ENCODE measurements around the gene CGB7. TPM values are rescaled to one million over a fixed set of nuclear protein-coding genes. Genes with fewer than 3 reads are reported as not detected.

CGB7 gene
- 1 to 10 TPM; 2.0 to 2.1 TPM for total RNA-seq

DNA sequence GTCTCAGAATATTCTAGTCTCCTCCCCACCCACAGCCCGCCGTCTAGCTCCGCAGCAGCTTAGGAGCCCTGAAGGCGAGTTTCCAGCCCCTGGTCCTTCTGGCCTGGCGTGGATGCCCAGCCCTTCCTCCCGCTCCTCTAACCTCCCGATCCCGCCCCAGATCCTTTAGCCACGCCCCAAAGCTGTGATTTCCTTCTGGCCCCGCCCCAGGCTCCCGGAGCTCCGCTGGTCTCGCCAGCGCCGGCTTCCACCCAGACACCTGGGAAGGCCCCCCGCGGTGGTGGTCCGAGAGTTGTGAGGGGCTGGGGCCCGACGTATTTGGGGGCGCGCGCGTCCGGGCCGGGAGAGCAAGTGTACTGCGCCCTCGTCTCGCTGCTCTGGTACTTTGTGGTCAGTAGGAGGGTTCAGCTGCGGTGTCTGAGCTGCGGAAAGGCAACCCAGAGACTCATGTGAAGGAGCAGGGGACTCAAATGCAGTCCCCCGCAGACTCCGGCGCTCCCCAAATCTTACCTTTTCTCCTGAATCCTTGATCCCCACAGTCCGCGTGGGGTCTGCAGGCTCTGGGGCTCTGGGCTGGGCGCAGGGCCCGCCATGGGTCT, at the start of gene CGB7:
Gene CGB7, minus strand, starts transcription at position 114 of the 599 bp plus-strand sequence. CDS start 2,374 bp downstream, outside the sequence.
- H3K4me1 ChIP-seq (replicated peaks) = peaks cover 7% of the 10 kb centered on the region

DNA sequence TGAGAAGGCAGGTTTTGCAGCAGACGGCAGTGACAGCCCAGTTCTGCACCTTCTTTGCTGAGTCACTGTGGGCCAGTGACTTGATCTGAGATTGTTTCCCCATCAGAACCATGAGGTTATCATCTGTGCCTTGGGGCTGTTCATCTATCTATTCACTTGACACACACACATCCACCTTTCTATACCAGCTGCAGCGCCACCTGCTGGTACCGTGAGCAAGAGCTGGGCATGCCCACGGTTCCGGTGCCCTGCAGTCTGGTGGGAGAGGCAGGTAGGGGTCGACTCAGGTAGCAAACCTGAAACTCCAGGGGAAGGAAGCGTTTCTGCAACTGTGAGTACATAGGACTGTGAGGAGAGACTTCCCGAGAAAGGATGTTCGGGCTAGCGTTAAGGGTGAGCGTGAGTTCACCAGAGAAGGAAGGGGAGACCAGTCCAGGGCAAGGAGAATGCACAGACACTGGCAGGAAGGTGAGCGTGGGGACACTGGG, 49.1 kb upstream of the CGB7 start:
- Histone ChIP-seq H3K9me3 (no peaks in the 10 kb centered on the region), H3K4me3 (no peak overlapping the region), H3K27ac (no peak overlapping the region), H3K36me3 (peaks cover 18 to 37% of the 10 kb centered on the region in 2 donors), H3K27me3 (replicated peaks; ENCODE audit: insufficient read depth) (no peaks in the 10 kb centered on the region), H3K4me1 (replicated peaks) (no peaks in the 10 kb centered on the region)
- 59% methylated on average over 12 of the region's 12 CpGs for WGBS
- no peak for DNase-seq (ENCODE audit: low spot score)
- TF ChIP-seq POLR2A (IDR thresholded peaks at IDR 0.05) (no peak), POLR2AphosphoS5 (IDR thresholded peaks at IDR 0.05) (peak; percentile 30)
- TF ChIP-seq, protein P1, sequence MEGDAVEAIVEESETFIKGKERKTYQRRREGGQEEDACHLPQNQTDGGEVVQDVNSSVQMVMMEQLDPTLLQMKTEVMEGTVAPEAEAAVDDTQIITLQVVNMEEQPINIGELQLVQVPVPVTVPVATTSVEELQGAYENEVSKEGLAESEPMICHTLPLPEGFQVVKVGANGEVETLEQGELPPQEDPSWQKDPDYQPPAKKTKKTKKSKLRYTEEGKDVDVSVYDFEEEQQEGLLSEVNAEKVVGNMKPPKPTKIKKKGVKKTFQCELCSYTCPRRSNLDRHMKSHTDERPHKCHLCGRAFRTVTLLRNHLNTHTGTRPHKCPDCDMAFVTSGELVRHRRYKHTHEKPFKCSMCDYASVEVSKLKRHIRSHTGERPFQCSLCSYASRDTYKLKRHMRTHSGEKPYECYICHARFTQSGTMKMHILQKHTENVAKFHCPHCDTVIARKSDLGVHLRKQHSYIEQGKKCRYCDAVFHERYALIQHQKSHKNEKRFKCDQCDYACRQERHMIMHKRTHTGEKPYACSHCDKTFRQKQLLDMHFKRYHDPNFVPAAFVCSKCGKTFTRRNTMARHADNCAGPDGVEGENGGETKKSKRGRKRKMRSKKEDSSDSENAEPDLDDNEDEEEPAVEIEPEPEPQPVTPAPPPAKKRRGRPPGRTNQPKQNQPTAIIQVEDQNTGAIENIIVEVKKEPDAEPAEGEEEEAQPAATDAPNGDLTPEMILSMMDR (IDR thresholded peaks at IDR 0.05) = peak; percentile 56 to 80 (median 68)
- intact Hi-C loops (cut with DNase I) = no loop called here

More for the DNA sequence above, at the start of gene CGB7:
- peak; percentile 74 for DNase-seq (ENCODE audit: low spot score)
- 4% methylated on average over 38 of the region's 38 CpGs for WGBS
- Histone ChIP-seq H3K36me3 (no peaks in the 10 kb centered on the region), H3K9me3 (no peaks in the 10 kb centered on the region), H3K4me3 (peak within 1 kb of the TSS; percentile 31 to 35), H3K27ac (no peak within 1 kb of the TSS), H3K27me3 (replicated peaks; ENCODE audit: insufficient read depth) (no peaks in the 10 kb centered on the region)
- intact Hi-C loops (cut with DNase I) = no loop called here
- TF ChIP-seq POLR2AphosphoS5 (IDR thresholded peaks at IDR 0.05) (peak; percentile 35), POLR2A (IDR thresholded peaks at IDR 0.05) (peak; percentile 57)
- TF ChIP-seq, protein P1 (IDR thresholded peaks at IDR 0.05) = no peak

DNA sequence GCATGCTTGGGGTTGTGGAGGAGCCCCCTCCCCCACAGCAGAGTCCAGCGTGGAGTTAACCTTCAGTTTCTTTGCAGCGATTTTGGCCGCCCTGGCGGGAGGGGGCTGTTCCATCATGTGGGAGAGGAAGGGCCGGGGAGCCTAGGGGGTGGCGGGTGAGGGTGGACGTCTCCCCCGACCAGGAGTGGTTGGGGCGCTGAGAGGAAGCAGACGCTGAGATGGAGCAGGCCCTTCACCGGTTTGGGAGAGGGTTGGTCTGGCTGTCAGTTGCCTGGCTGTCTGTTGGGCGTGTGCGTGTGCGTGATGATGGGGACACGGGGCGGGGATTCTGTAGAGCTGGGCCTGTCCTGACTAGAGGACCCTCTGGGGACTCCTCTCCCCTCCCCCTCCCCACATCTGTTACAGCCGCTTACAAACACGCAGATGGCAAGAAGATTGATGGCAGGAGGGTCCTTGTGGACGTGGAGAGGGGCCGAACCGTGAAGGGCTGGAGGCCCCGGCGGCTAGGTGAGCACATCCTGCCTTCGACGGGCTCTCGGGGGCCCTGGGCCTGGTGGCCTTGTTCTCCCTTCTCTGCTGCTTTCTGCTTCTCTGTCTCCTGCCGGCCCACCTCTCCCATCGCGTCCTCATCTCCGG, 46.8 kb upstream of the CGB7 start:
- no peak for DNase-seq (ENCODE audit: low spot score)
- no peak overlapping the region for H3K4me3 ChIP-seq
- H3K27me3 ChIP-seq (replicated peaks; ENCODE audit: insufficient read depth) = no peaks in the 10 kb centered on the region
- TF ChIP-seq POLR2AphosphoS5 (IDR thresholded peaks at IDR 0.05) (no peak), POLR2A (IDR thresholded peaks at IDR 0.05) (no peak)
- H3K36me3 ChIP-seq = peaks cover 20 to 39% of the 10 kb centered on the region in 2 donors
- H3K27ac ChIP-seq = no peak overlapping the region
- no peaks in the 10 kb centered on the region for H3K9me3 ChIP-seq
- intact Hi-C loops (cut with DNase I) = no loop called here
- H3K4me1 ChIP-seq (replicated peaks) = no peaks in the 10 kb centered on the region
- WGBS = 73% methylated on average over 30 of the region's 30 CpGs

DNA sequence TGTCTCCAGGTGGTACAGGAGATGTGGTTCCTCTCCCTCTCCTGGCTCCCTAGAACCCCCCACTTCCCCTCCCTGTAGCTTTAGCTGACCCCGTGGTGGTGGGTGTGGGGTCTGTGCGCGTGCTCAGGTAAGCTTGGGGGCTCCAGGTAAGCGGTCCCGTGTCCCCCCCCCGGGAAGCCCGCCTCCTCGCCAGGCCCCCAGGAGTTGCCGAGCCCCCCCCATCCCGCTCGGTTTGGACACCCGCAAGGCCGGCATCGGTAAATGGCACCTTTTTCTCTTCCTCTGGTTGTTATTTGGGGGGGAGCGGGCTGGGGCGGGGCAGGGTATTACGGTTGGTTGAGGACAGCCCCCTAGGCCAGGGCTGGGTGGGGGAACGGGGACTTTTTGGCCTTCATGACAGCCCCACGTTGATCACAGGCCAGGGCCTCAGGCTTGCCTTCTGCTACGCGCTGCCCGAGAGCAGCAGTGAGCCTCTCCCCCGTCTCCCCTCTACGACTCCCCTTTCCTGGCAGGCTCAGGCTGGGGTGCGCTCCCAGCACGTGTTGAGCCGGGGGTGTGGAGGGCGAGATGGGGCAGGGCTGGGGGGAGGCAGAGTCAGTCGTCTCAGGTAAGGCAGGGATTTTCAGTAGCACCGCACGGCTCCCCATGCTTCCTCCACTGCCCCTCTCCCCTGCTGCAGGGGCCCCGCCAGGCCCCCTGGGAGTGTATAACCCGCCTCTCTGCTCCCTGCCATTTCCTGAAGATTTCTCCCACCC, 46.0 kb upstream of the CGB7 start:
- intact Hi-C loops (cut with DNase I) = no loop called here
- H3K4me1 ChIP-seq (replicated peaks) = peaks cover 2% of the 10 kb centered on the region
- 81% methylated on average over 33 of the region's 33 CpGs for WGBS
- no peak overlapping the region for H3K4me3 ChIP-seq
- TF ChIP-seq POLR2AphosphoS5 (IDR thresholded peaks at IDR 0.05) (no peak), POLR2A (IDR thresholded peaks at IDR 0.05) (no peak)
- TF ChIP-seq, protein P1 (IDR thresholded peaks at IDR 0.05) = no peak
- H3K36me3 ChIP-seq = peaks cover 21 to 33% of the 10 kb centered on the region in 2 donors
- H3K27ac ChIP-seq = no peak overlapping the region
- H3K9me3 ChIP-seq = no peaks in the 10 kb centered on the region
- no peak for DNase-seq (ENCODE audit: low spot score)
- no peaks in the 10 kb centered on the region for H3K27me3 ChIP-seq (replicated peaks; ENCODE audit: insufficient read depth)

DNA sequence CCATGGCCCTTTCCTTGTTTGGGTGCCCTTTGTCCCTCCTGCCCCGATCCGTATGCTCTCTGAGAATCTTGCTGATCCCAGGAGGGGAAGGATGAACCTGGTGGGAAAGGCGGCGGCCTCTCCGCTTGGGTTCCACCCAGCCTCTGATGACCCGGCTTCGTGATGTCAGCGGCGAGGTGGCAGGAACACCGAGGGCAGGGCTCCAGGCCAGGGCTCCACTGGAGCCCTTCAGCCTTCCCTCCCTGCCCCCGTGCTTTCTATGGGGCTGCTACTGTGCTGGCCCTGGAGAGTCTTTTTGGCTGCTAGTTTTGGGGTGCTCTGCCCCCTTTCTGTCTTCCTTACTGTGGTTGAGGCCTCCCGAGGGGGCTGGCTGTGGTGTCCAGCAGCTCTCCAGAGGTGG, 44.8 kb upstream of the CGB7 start:
- intact Hi-C loops (cut with DNase I) = no loop called here
- Histone ChIP-seq H3K27ac (no peak overlapping the region), H3K4me3 (no peak overlapping the region), H3K4me1 (replicated peaks) (peaks cover 9% of the 10 kb centered on the region), H3K36me3 (peaks cover 16 to 24% of the 10 kb centered on the region in 2 donors), H3K9me3 (no peaks in the 10 kb centered on the region), H3K27me3 (replicated peaks; ENCODE audit: insufficient read depth) (no peaks in the 10 kb centered on the region)
- no peak for DNase-seq (ENCODE audit: low spot score)
- WGBS = 86% methylated on average over 12 of the region's 12 CpGs
- TF ChIP-seq, protein P1 (IDR thresholded peaks at IDR 0.05) = no peak
- no peak for TF ChIP-seq POLR2A (IDR thresholded peaks at IDR 0.05)
- TF ChIP-seq POLR2AphosphoS5 (IDR thresholded peaks at IDR 0.05) = no peak

Measured in prostate gland (tissue), 2 donors.